Liver (tissue), 3 donors: ENCODE data around the gene SLC27A4.

Experiments used
- CTCF ChIP-seq: fragments of 150-350 bp; IDR thresholded peaks from 2 replicates; pipeline ENCODE4 v1.5.1; 2017; ENCODE audit warnings: improper control_type of control experiment, low read depth, low read length; ENCODE audit not compliant: missing input control
- EGR1 ChIP-seq, 2 donors: IDR thresholded peaks; 2 replicates each; pipeline ENCODE4 v1.6.1; 2016 to 2018; ENCODE audit warnings: antibody characterized with exemption in 2 of 2, low read depth in 2 of 2
- GABPA ChIP-seq, 2 donors: IDR thresholded peaks in 1 of 2; conservative IDR thresholded peaks in 1 of 2; 2 replicates each; pipeline ENCODE4 v1.6.1; 2016; ENCODE audit warnings: antibody characterized with exemption in 2 of 2, mild to moderate bottlenecking in 1 of 2, moderate library complexity in 1 of 2
- MAX ChIP-seq: IDR thresholded peaks from 2 replicates; pipeline ENCODE4 v1.6.1; 2016; ENCODE audit warnings: antibody characterized with exemption
- REST ChIP-seq: IDR thresholded peaks from 2 replicates; pipeline ENCODE4 v1.6.1; 2016; ENCODE audit warnings: antibody characterized with exemption, mild to moderate bottlenecking
- SP1 ChIP-seq: IDR thresholded peaks from 2 replicates; pipeline ENCODE4 v1.6.1; 2018; ENCODE audit warnings: antibody characterized with exemption, mild to moderate bottlenecking
- YY1 ChIP-seq: IDR thresholded peaks from 2 replicates; pipeline ENCODE4 v1.6.1; 2016; ENCODE audit warnings: antibody characterized with exemption, mild to moderate bottlenecking
- ZBTB33 ChIP-seq: IDR thresholded peaks from 2 replicates; pipeline ENCODE4 v1.6.1; 2016; ENCODE audit warnings: antibody characterized with exemption
- donor health status: healthy.
- donor health status: healthy.

- TF ChIP-seq MAX: no peak
- no peak for TF ChIP-seq CTCF
- no peak for TF ChIP-seq YY1
- TF ChIP-seq ZBTB33: no peak
- no peak for TF ChIP-seq REST
- no peak for TF ChIP-seq GABPA (IDR thresholded peaks at IDR 0.05 in 1 of 2, conservative IDR thresholded peaks at IDR 0.05 in 1 of 2)
- TF ChIP-seq SP1: no peak
- TF ChIP-seq EGR1 (IDR thresholded peaks at IDR 0.05; ENCODE audit: low read depth in 2 of 2): no peak
These were observed 22.7 kb upstream of the SLC27A4 start for GRCh38 chr9:128317629-128318028.
